Endothelial cell of coronary artery (primary cell): ENCODE data around the gene IDS. TPM values are rescaled to one million over a fixed set of nuclear protein-coding genes. Genes with fewer than 3 reads are reported as not detected.

Experiments
- total RNA-seq: library from RNA; depleted of rRNA; stranded (reverse); fragments of >200 nt; gene quantifications from 2 replicates; pipeline ENCODE4 v1.2.3, GENCODE V29; 2014

IDS gene, protein sequence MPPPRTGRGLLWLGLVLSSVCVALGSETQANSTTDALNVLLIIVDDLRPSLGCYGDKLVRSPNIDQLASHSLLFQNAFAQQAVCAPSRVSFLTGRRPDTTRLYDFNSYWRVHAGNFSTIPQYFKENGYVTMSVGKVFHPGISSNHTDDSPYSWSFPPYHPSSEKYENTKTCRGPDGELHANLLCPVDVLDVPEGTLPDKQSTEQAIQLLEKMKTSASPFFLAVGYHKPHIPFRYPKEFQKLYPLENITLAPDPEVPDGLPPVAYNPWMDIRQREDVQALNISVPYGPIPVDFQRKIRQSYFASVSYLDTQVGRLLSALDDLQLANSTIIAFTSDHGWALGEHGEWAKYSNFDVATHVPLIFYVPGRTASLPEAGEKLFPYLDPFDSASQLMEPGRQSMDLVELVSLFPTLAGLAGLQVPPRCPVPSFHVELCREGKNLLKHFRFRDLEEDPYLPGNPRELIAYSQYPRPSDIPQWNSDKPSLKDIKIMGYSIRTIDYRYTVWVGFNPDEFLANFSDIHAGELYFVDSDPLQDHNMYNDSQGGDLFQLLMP
- 20.9 and 25.2 TPM in 2 replicates for total RNA-seq

DNA sequence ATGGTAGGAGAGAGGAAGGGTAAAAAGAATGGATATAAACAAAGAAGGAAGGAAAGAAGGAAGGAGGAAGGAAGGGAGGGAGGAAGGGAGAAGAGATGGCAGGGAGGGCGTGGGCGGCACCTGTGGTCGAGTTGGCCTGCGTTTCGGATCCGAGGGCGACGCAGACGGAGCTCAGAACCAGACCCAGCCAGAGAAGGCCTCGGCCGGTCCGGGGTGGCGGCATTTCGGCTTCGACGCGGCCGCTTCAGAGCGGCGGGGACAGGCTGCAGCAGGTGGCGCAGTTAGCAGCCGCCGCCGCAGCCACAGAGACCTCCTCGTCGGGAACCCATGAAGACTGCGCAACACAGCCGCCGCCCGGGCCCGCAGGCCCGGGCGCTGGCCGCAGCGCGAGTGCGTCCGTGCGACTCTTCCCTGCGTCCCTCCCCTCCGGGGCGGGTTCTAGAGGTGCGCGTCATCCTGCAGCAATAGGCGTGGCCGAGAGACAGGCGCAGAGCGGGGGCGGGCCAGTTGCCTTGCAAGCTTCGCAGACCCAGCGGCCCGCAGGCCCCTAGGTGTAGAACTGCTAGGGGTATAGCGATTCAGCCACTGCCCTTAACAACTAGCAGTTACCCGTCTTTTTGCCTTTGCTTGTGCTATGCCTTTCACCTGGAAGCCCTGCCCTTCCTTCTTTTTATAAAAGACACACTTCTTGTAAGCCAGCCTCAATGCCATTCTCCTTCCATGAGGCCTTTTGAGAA, at the start of gene IDS:
TSS of gene IDS (minus strand) at position 392 of the 737 bp plus-strand sequence. CDS start at position 223, 169 bp downstream.

GRCh38 chrX:149549701-149550100, 44.6 kb upstream of the IDS start, which contains the start of gene HSFX3:
HSFX3 (minus strand) TSS chrX:149549924; CDS start chrX:149549852, 72 bp downstream.

DNA sequence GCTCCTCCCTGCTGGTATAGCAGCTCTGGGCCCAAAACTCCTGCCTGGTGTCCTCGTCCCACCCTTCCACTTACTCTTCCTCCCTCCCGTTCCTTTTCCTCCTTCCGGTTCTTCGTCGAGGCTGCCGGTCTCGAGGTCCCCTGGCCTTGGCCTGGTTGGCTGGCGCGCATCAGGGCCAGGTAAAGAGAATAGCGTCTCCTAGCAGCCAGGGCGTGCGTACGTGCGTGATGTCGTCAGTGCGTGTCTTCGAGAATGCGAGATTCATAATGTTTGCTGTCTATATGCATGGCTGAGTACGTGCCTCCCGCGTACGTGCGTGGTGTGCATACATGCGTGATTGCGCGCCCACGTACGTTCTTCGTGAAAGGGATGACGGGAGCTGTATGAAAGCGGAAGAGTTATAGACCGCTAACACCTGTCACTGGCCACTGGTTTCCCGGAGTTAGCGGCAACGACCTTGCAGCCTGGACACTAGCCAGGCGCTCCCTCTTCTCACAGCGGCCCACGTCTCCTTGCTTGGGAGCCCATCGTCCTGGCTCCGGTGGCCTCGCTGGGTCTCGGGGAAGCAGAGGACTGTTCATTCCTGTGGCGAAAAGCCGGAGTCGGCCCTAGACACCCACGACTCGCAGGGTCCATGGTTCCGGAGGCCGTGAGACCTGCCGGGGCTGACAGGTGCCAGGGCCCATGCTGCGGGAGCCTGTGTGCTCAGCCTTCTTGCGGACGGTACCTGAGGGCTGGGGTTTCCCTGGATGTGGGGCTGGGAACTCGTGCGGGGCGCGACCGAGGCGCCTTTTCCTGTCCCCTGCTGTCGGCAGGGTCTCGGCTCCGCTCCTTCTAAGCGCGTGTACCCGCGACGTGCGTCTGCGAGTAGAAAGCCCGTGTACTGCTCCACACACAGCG, 35.8 kb upstream of the IDS start, which contains the start of gene EOLA1:
TSS of gene EOLA1 (plus strand) at position 392 of the 900 bp plus-strand sequence. CDS start 4,619 bp downstream, outside the sequence.

Other genes starting within 250 kb of the IDS start
- gene EOLA1, start 35.7 kb upstream of the IDS start, total RNA-seq = 11.3 and 14.6 TPM in 2 replicates
- not detected in 2 replicates for gene HSFX3, start 44.6 kb upstream of the IDS start, total RNA-seq
- not detected in 2 replicates for gene MAGEA9B, start 82.2 kb upstream of the IDS start, total RNA-seq
- gene HSFX2, start 90.0 kb upstream of the IDS start, total RNA-seq = 0.18 and 0.28 TPM in 2 replicates
- 17.6 and 21.0 TPM in 2 replicates for gene TMEM185A, start 126.5 kb upstream of the IDS start, total RNA-seq
- not detected in 2 replicates for gene MAGEA11, start 206.8 kb upstream of the IDS start, total RNA-seq